Measurements from ENCODE around the gene C14orf119.

Gene C14orf119

DNA sequence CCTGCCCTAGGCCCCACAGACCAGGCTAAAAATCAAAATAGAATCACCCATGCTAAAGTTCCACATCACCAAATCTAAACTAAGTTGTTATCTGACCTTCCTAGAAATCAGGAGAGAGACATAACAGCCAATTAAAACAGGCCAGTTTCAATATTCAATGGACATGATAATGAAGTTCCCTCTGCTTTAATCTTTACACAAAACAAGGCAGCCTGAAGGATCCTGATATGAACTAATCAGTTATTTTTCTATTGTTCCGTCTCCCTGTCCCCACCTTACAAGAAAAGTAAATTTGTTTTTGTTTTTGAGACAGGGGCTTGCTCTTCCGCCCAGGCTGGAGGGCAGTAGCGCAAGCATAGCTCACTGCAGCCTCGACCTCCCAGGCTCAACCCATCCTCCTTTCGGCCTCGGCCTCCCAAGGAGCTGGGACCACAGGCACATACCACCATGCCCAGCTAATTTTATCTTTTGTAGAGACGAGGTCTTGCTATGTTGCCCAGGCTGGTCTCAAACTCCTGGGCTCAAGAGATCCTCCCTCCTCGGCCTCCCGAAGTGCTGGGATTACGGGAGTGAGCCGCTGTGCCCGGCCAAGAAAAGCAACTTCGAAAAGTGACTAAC lies 29.1 kb downstream of the C14orf119 start:
- no peak for TF ChIP-seq POLR2A (IDR thresholded peaks at IDR 0.05; ENCODE audit: low read depth, low read length)
- TF ChIP-seq POLR2AphosphoS5 (IDR thresholded peaks at IDR 0.05; ENCODE audit: low read depth, low read length): no peak
- TF ChIP-seq TAF1 (IDR thresholded peaks at IDR 0.05; ENCODE audit: borderline replicate concordance, low read depth, low read length): no peak
- DNase-seq (ENCODE audit: insufficient read length) (no peak), FAIRE-seq (no peak)

DNA sequence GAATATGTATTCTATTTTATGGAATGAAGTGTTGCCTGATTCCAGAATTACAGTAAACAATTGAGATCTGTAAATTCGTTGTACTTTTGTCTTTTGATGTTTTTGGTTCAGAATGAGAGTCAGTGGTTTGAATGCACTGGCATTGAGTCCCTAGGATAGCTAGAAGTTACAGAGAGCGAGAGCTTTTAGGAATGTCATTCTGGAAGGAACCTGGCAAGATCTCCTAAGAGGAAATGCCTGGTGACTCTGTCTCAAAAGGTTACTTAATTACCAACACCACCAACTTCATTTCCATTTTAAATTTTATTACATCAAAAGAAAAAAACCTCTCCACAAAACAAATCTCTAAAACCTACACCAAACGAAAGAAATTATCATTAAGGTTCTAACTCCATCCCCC lies 29.7 kb downstream of the C14orf119 start:
- no peak for DNase-seq (ENCODE audit: insufficient read length)
- TF ChIP-seq POLR2A (IDR thresholded peaks at IDR 0.05; ENCODE audit: low read depth, low read length) (no peak), TAF1 (IDR thresholded peaks at IDR 0.05; ENCODE audit: borderline replicate concordance, low read depth, low read length) (no peak)
- FAIRE-seq: no peak

DNA sequence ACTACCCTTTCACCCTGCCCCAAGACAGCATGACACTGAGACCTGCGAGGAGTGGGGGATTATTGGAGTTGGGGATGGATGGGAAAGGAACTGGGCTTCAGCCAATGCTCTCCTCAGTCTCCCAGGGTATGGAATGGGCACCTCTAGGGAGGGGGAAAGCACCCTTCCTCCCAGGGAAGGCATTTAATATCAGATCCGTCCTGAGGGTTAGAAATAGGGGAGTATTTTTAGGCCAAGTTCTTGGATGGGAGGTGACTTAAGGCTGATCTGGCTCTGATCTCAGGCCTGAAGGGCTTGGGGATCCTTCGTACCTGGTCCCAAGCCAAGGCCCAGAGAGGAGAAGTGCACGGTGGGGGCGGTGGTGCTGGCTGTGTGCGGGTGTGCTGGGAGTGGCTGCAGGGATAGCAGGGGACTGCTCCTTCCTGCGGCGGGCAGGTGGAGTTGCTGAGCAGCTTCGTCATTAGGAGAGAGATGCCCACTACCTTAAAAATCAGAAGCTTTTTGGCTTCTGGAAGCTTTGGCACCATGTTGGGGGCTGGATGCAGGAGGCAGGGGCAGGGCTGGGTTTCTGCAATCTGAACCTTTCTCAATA lies 30.7 kb downstream of the C14orf119 start:
- TF ChIP-seq POLR2AphosphoS5 (IDR thresholded peaks at IDR 0.05; ENCODE audit: low read depth, low read length) (no peak), TAF1 (IDR thresholded peaks at IDR 0.05; ENCODE audit: borderline replicate concordance, low read depth, low read length) (no peak), POLR2A (IDR thresholded peaks at IDR 0.05; ENCODE audit: low read depth, low read length) (no peak)
- no peak for FAIRE-seq
- DNase-seq (ENCODE audit: insufficient read length): no peak

DNA sequence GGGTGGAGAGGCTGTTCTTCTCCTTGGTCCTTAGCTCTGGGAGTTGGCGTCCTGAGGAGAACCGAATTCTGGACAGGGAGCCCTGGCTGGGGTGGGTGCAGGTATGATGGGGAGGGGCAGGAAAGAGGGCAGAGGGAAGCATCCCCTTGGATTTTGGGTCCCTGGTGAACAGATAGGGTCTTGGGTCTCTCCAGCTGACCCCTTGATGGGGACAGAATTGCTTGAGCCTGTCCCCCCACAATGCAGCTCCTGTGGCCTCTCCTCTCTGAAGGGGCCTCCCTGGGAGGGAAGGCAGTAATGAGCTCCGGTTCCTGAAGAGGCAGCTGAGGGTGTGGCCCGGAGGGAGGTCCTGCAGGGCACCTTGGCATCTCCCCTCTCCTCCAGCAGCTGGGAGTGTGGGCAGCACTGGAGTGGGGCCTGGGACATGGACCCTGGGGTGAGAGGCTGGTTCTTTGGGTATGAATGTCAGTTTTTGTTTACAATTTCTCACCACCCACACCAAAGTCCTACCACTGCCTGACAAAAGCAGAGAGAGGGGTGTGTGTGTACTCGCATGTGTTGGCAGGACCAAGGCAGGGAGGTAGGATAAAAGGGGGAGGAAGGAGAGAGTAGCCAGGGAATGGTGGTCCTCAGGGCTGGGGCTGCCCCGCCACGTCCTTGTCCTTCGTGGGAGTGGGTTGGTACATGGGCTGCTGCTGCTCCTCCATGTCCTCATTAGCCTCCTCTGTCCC lies 31.4 kb downstream of the C14orf119 start:
- FAIRE-seq (no peak), DNase-seq (ENCODE audit: insufficient read length) (no peak)
- no peak for TF ChIP-seq POLR2A (IDR thresholded peaks at IDR 0.05; ENCODE audit: low read depth, low read length)
- no peak for TF ChIP-seq POLR2AphosphoS5 (IDR thresholded peaks at IDR 0.05; ENCODE audit: low read depth, low read length)
- TF ChIP-seq TAF1 (IDR thresholded peaks at IDR 0.05; ENCODE audit: borderline replicate concordance, low read depth, low read length): no peak

DNA sequence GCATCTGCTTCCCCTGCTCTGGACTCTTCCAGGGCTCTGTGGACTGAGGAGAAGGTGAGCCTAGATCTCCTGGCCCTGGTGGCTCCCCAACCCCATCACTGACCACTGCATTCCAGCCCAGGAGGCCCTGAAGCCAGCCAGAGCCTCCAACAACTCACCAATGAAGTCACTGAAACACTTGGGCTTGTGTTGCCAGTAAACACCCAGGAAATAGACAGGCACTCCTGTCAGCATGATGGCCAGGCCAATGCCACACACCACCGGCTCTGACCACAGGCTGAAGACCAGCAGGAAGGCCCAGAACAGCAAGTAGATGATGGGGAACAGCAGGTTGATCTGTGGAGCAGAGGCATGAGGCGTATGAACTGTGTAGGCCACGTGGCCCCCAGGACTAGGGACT lies 32.6 kb downstream of the C14orf119 start:
- no peak for TF ChIP-seq POLR2A (IDR thresholded peaks at IDR 0.05; ENCODE audit: low read depth, low read length)
- no peak for TF ChIP-seq TAF1 (IDR thresholded peaks at IDR 0.05; ENCODE audit: borderline replicate concordance, low read depth, low read length)
- TF ChIP-seq POLR2AphosphoS5 (IDR thresholded peaks at IDR 0.05; ENCODE audit: low read depth, low read length): no peak
- FAIRE-seq: no peak

DNA sequence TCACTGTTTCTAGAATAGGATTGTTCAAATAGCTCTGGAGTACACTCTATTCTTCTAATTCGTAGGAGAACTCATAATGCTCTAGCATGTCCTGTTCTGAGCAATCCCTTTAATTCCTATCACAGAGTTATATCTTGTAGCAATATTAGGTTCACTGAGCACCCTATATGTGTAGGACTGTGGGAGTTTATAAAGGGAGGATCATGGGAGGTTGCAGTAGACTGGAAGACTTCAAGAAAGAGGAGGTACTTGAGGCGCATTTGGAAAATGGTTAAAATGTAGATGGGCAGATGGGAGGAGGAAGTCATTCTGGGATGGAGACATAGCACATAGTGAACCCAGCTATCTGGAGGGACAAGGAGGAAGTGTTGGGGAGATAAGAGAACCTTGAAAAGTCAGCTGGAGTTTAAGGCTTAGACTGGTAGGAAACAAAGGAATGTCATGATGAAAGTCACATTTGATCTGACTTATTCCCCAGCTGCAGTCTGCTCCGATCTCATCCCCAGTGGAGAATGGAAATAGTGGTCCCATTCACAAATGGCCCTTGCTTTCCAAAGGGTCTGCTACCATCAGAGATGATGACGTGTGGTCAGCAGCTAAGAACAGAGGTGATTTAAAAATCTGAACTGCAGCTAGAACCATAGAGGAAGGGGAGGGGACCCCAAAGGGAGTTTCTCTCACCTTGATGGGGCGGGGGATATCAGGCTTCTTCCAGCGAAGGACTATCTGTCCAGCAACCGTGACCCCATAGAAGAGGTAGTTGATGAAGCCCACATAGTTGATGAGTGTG lies 33.9 kb downstream of the C14orf119 start:
- DNase-seq (ENCODE audit: insufficient read length): no peak
- FAIRE-seq: no peak
- TF ChIP-seq TAF1 (IDR thresholded peaks at IDR 0.05; ENCODE audit: borderline replicate concordance, low read depth, low read length) (no peak), POLR2A (IDR thresholded peaks at IDR 0.05; ENCODE audit: low read depth, low read length) (no peak), POLR2AphosphoS5 (IDR thresholded peaks at IDR 0.05; ENCODE audit: low read depth, low read length) (no peak)

More for the DNA sequence above, 32.6 kb downstream of the C14orf119 start:
- no peak for DNase-seq (ENCODE audit: insufficient read length)

DNA sequence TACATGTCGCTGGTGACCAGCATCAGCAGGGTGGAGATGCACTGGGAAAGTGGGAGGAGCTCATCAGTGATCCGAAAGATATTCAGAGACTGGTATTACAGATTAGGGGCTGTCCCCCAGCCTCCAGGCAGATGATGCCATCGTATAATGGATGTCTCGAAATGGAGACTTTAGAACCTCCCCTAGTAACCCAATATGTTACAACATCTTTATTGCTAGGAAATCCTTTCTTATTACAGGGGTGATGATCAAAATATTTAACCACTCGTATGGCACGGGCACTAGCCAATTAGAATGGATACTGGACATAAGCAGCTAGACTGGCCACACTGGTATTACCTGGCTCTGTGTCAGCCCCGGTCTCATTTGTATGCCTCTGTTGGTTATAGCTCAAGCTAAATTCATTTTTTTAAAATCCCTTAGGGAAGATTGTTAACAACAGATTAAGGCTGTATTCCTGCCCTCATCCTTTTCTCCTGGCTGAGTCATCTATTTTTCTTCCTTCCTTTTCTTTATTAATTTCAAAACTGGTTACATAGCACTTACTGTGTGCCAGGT lies 34.5 kb downstream of the C14orf119 start:
- DNase-seq (ENCODE audit: insufficient read length) (no peak), FAIRE-seq (no peak)

DNA sequence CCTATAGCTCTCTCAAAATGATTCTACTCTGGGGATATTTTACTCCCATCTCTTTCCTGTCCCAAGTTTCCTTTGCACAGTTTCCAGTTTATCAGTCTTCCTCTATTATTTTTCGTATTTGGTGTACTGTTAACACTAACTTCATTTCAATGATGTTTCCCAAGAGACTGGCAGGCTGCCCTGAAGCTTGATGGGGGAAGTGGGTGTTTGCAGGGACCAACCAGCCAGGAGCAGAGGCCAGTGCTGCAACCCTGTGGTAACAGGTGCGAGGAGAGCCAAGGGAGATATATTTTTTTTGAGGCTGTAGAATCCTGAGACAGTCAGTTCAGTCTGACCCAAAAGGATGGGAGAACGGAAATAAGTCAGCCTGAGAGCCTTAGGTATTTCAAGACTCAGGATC lies 35.6 kb downstream of the C14orf119 start:
- no peak for TF ChIP-seq POLR2A (IDR thresholded peaks at IDR 0.05; ENCODE audit: low read depth, low read length)
- TF ChIP-seq POLR2AphosphoS5 (IDR thresholded peaks at IDR 0.05; ENCODE audit: low read depth, low read length): no peak
- no peak for TF ChIP-seq TAF1 (IDR thresholded peaks at IDR 0.05; ENCODE audit: borderline replicate concordance, low read depth, low read length)
- no peak for DNase-seq (ENCODE audit: insufficient read length)
- FAIRE-seq: no peak

More for the DNA sequence above, 34.5 kb downstream of the C14orf119 start:
- no peak for TF ChIP-seq TAF1 (IDR thresholded peaks at IDR 0.05; ENCODE audit: borderline replicate concordance, low read depth, low read length)
- TF ChIP-seq POLR2AphosphoS5 (IDR thresholded peaks at IDR 0.05; ENCODE audit: low read depth, low read length): no peak
- no peak for TF ChIP-seq POLR2A (IDR thresholded peaks at IDR 0.05; ENCODE audit: low read depth, low read length)

DNA sequence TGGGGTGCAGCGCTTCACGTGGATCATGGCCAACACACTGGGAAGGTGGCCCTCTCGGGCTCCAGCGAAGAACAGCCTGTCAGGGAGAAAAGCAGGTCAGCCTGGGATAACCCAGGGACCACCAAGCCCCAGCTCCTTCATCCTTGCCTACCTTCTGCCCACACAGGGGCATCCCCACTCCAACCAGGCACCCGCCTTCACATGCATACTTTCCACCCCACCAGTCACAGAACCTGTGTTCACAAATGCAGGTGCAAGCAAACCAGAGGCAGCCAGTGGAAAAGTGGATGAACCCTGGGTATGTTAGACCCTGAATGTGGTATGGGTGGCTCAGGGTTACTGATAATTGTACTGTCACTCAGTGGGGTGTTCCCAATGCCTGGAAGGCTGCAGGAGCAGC lies 36.2 kb downstream of the C14orf119 start:
- FAIRE-seq (no peak), DNase-seq (ENCODE audit: insufficient read length) (no peak)
- TF ChIP-seq POLR2AphosphoS5 (IDR thresholded peaks at IDR 0.05; ENCODE audit: low read depth, low read length) (no peak), TAF1 (IDR thresholded peaks at IDR 0.05; ENCODE audit: borderline replicate concordance, low read depth, low read length) (no peak), POLR2A (IDR thresholded peaks at IDR 0.05; ENCODE audit: low read depth, low read length) (no peak)

DNA sequence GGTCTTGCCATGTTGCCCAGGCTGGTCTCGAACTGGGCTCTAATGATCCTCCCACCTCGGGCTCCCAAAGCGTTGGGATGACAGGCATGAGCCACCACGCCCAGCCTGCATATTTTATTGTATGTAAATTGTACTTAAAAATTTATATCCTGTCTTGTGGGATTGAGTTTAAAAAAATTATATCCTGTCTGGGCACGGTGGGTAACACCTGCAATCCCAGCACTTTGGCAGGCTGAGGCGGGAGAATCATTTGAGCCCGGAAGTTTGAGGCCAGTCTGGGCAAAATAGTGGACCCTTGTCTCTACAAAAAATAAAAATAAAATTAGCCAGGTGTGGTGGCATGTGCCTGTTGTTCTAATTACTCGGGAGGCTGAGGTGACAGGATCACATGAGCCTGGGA lies 37.7 kb downstream of the C14orf119 start:
- TF ChIP-seq POLR2AphosphoS5 (IDR thresholded peaks at IDR 0.05; ENCODE audit: low read depth, low read length) (no peak), POLR2A (IDR thresholded peaks at IDR 0.05; ENCODE audit: low read depth, low read length) (no peak), TAF1 (IDR thresholded peaks at IDR 0.05; ENCODE audit: borderline replicate concordance, low read depth, low read length) (no peak)
- FAIRE-seq (no peak), DNase-seq (ENCODE audit: insufficient read length) (no peak)

DNA sequence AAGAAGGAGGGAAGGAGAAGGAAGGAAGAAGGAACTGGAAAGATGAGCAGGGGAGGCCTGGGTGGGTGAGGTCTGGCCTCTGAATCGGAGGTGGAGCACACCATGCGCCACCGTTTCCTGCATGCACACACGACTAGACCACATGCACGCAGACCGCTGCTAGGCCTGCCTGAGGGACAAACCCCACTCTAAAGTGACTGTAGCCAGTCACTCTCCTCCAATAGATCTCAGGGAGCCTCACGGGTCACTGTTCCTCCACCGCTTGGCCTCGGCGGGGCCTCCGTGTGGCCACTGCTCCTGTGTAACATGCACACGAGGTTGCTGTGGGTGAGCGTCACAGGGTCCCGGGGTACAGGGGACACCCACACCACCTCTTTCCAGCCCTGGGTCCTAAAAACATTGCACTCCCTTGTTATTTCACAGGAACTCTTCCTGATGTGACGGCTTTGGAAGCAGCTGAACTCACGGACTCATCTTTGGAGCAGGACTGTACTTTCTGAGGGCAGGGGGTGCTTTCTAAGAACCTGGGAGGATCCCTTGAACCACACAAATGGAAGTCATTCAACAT lies 41.3 kb downstream of the C14orf119 start:
- DNase-seq (ENCODE audit: insufficient read length): no peak
- no peak for FAIRE-seq

More for the DNA sequence above, 41.3 kb downstream of the C14orf119 start:
- TF ChIP-seq POLR2AphosphoS5 (IDR thresholded peaks at IDR 0.05; ENCODE audit: low read depth, low read length): no peak
- no peak for TF ChIP-seq TAF1 (IDR thresholded peaks at IDR 0.05; ENCODE audit: borderline replicate concordance, low read depth, low read length)
- TF ChIP-seq POLR2A (IDR thresholded peaks at IDR 0.05; ENCODE audit: low read depth, low read length): no peak
